GM19438 (cell line): ENCODE results near the gene PTCRA.
"Not testable (repeated sequence)": the region's sequence is repeated elsewhere in the genome, so short reads cannot be mapped to it uniquely, and the experiment has no call there.

Source experiments
- ATAC-seq: cut with Tn5 transposase; IDR thresholded peaks from one replicate; pipeline ENCODE4 v1.9.1; 2021; ENCODE audit warnings: low read depth; ENCODE audit not compliant: unreplicated experiment

Gene PTCRA

GRCh38 chr6:42902429-42903263, 13.2 kb upstream of the PTCRA start:
- not testable (repeated sequence) for ATAC-seq

GRCh38 chr6:42904467-42904866, 11.4 kb upstream of the PTCRA start:
- ATAC-seq: no peak

- ATAC-seq: no peak
Measured at GRCh38 chr6:42907336-42907735, 8.5 kb upstream of the PTCRA start.

- no peak for ATAC-seq
Measured at GRCh38 chr6:42909835-42910234, 6.0 kb upstream of the PTCRA start.

GRCh38 chr6:42911171-42912021, 4.5 kb upstream of the PTCRA start:
- no peak for ATAC-seq

GRCh38 chr6:42914546-42914945, 1.3 kb upstream of the PTCRA start:
- ATAC-seq: no peak

GRCh38 chr6:42916288-42916687, 435 bp downstream of the PTCRA start:
- no peak for ATAC-seq

- ATAC-seq: no peak
Measured at GRCh38 chr6:42921801-42922200, 5.9 kb downstream of the PTCRA start.

- ATAC-seq: no peak
Measured at GRCh38 chr6:42923666-42924065, 7.8 kb downstream of the PTCRA start.

GRCh38 chr6:42925248-42925857, 9.5 kb downstream of the PTCRA start:
- ATAC-seq: no peak

GRCh38 chr6:42928986-42929820, 13.3 kb downstream of the PTCRA start, which contains the start of gene CNPY3:
Gene CNPY3 (plus strand): TSS chr6:42929480. CDS start chr6:42929571, 91 bp downstream.
- peak; percentile 71 for ATAC-seq

GRCh38 chr6:42929821-42930360, 14.0 kb downstream of the PTCRA start:
- ATAC-seq: peak; percentile 45

- ATAC-seq: no peak
Measured at GRCh38 chr6:42932412-42932811, 16.6 kb downstream of the PTCRA start.

- ATAC-seq: no peak
Measured at GRCh38 chr6:42933205-42933604, 17.4 kb downstream of the PTCRA start.

GRCh38 chr6:42935322-42935721, 19.5 kb downstream of the PTCRA start:
- no peak for ATAC-seq

- ATAC-seq: no peak
Measured at GRCh38 chr6:42936398-42936797, 20.5 kb downstream of the PTCRA start.

GRCh38 chr6:42937548-42938427, 21.9 kb downstream of the PTCRA start:
- ATAC-seq: no peak

- ATAC-seq: no peak
Measured at GRCh38 chr6:42938428-42938796, 22.6 kb downstream of the PTCRA start.
